ENCODE results near the gene STARD5.

DNA sequence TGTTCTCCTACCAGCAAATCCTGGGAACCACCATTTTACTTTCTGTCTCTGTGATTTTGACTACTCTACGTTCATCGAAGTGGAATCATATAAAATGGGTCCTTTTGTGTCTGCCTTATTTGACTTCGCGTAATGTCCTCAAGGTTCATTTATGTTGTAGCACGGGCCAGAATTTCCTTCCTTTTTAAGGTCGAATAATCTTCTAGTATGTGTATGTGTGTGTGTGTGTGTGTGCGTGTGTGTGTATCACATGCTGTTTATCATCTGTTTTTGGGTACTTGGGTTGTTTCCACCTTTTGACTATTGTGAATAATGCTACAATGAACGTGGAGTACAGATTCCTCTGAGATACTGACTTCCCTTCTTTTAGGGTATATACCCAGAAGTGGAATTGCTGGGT lies 35.3 kb downstream of the STARD5 start:
- TF ChIP-seq EZH2 (IDR thresholded peaks at IDR 0.05): no peak
- no peak for TF ChIP-seq POLR2AphosphoS5 (IDR thresholded peaks at IDR 0.05; ENCODE audit: borderline replicate concordance, low read depth, low read length)
- TF ChIP-seq FOXP2 (optimal IDR thresholded peaks at IDR 0.05; ENCODE audit: control extremely low read depth, extremely low read length, insufficient read depth): no peak
